Measurements from ENCODE around the gene WAPL. TPM values are rescaled to one million over a fixed set of nuclear protein-coding genes. Genes with fewer than 3 reads are reported as not detected.

The WAPL gene
- total and polyA plus RNA-seq, 2 experiments from 2014 or later, result 15.2 to 27.9 TPM

GRCh38 chr10:86399879-86400704 is 121.5 kb downstream of the WAPL start:
- Histone ChIP-seq H3K27ac (no peak overlapping the region), H3K9me3 (ENCODE audit: low read depth) (no peaks in the 10 kb centered on the region), H3K4me3 (peak overlapping the region; percentile 49), H3K27me3 (peaks cover 49% of the 10 kb centered on the region), H3K36me3 (no peaks in the 10 kb centered on the region), H3K4me1 (ENCODE audit: low read depth) (no peaks in the 10 kb centered on the region)
- peak; percentile 98 to 99 for DNase-seq (ENCODE audit: low read depth in 1 of 2, low spot score in 1 of 2)
- peak; percentile 86 for TF ChIP-seq CTCF (IDR thresholded peaks at IDR 0.05; ENCODE audit: low read depth, low read length)

- no peak overlapping the region for H3K4me3 ChIP-seq
- no peak for TF ChIP-seq CTCF (IDR thresholded peaks at IDR 0.05; ENCODE audit: low read depth, low read length)
- H3K4me1 ChIP-seq (ENCODE audit: low read depth), result no peaks in the 10 kb centered on the region
- peaks cover 49% of the 10 kb centered on the region for H3K27me3 ChIP-seq
- no peak for DNase-seq (ENCODE audit: low read depth in 1 of 2, low spot score in 1 of 2)
- no peaks in the 10 kb centered on the region for H3K9me3 ChIP-seq (ENCODE audit: low read depth)
- no peaks in the 10 kb centered on the region for H3K36me3 ChIP-seq
- no peak overlapping the region for H3K27ac ChIP-seq
Measured at GRCh38 chr10:86399514-86399878, 122.1 kb downstream of the WAPL start.

DNA sequence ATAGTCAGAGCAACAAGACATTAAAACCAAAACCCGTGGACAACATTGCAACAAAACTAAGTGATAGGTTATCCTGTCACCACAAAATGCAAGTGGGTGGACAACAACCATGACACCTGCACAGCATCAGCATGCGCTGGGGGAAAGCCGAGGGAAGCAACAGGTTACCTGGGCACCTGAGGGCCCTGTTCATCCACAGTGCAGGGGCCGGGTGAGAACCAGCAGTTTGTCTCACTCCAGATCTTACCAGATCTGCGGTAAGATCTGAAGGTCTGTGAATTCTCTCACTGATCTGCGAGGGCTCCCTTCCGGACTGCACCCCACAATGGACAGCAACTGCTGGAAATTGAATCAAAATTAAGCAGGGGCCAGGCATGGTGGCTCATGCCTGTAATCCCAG is 124.5 kb downstream of the WAPL start:
- TF ChIP-seq CTCF (IDR thresholded peaks at IDR 0.05; ENCODE audit: low read depth, low read length), result no peak
- Histone ChIP-seq H3K4me1 (ENCODE audit: low read depth) (no peaks in the 10 kb centered on the region), H3K9me3 (ENCODE audit: low read depth) (no peaks in the 10 kb centered on the region), H3K4me3 (no peak overlapping the region), H3K27ac (no peak overlapping the region), H3K36me3 (no peaks in the 10 kb centered on the region), H3K27me3 (peaks cover 38% of the 10 kb centered on the region)
- DNase-seq (ENCODE audit: low read depth in 1 of 2, low spot score in 1 of 2), result no peak

GRCh38 chr10:86393862-86394455 is 127.6 kb downstream of the WAPL start:
- no peaks in the 10 kb centered on the region for H3K36me3 ChIP-seq
- H3K27me3 ChIP-seq, result peaks cover 34% of the 10 kb centered on the region
- H3K9me3 ChIP-seq (ENCODE audit: low read depth), result no peaks in the 10 kb centered on the region
- H3K4me3 ChIP-seq, result no peak overlapping the region
- no peaks in the 10 kb centered on the region for H3K4me1 ChIP-seq (ENCODE audit: low read depth)
- no peak overlapping the region for H3K27ac ChIP-seq
- TF ChIP-seq CTCF (IDR thresholded peaks at IDR 0.05; ENCODE audit: low read depth, low read length), result no peak
- no peak for DNase-seq (ENCODE audit: low read depth in 1 of 2, low spot score in 1 of 2)

DNA sequence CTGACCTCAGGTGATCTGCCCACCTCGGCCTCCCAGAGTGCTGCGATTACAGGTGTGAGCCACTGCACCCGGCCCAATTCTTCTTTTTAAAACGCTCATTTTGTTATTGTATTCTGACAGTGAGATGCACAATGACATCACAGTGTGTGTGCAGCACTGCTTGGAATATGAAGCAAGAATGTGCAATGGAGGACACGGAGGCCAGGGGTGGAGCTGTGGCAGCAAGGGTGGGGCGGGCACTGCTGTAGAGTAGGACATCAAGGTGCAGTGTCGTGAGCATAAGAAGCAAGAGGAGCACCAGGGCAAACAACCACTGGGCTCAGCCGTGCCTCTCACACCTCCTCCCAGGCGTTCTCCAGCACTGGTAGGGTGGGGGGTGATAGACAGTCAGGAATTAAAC is 128.2 kb downstream of the WAPL start:
- no peak for TF ChIP-seq CTCF (IDR thresholded peaks at IDR 0.05; ENCODE audit: low read depth, low read length)
- Histone ChIP-seq H3K4me1 (ENCODE audit: low read depth) (no peaks in the 10 kb centered on the region), H3K4me3 (no peak overlapping the region), H3K9me3 (ENCODE audit: low read depth) (no peaks in the 10 kb centered on the region), H3K36me3 (no peaks in the 10 kb centered on the region), H3K27me3 (peaks cover 34% of the 10 kb centered on the region), H3K27ac (no peak overlapping the region)
- DNase-seq (ENCODE audit: low read depth in 1 of 2, low spot score in 1 of 2), result no peak

All from cardiac muscle cell (in vitro differentiated cells and primary cell).